H54 (cell line): ENCODE measurements around the gene SHTN1.

Experiments used
- DNase-seq: peaks from one replicate; pipeline ENCODE4 v3.0.0; 2011; ENCODE audit warnings: low spot score, mixed read lengths; ENCODE audit not compliant: insufficient read length
- FAIRE-seq: peaks from 3 replicates; lab custom pipeline; 2011; peaks lifted over from hg19 to GRCh38; lab: Jason Lieb, UNC
- POLR2A ChIP-seq: IDR thresholded peaks from 2 replicates; pipeline ENCODE4 v1.6.1; 2011; ENCODE audit warnings: low read depth, mild to moderate bottlenecking, low read length

SHTN1 gene

DNA sequence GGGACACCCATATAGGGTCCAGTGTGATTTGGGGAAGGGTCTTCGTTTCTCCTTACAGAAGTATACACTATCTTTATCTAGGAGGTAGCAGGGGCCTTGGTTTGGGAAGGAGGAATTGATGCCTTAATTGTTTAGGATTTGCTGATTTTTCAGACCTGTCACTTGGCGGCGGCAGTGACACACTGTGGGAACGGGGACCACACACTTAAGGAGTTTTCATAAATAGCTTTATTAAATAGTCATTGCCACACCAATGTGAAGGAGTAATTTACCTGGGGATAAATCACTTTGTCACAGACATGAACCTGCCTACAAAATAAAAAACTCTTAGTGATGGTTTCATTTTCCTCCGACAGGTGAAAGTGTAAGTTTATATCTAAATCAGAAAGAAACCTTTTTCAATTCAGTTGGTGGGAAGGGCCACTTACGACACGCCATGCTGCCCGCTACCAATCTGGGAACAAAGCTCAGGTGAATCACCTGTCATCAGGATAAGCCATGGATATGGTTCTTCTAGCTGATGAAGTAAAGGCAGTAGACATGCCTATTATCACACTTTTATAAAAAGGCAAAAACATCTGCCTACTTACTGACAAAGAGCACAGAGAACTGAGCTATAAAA, 168.0 kb downstream of the SHTN1 start:
- FAIRE-seq (no peak), DNase-seq (no peak)
- TF ChIP-seq POLR2A, result no peak

GRCh38 chr10:116836083-116836482, 168.9 kb downstream of the SHTN1 start:
- no peak for TF ChIP-seq POLR2A
- DNase-seq (no peak), FAIRE-seq (no peak)

DNA sequence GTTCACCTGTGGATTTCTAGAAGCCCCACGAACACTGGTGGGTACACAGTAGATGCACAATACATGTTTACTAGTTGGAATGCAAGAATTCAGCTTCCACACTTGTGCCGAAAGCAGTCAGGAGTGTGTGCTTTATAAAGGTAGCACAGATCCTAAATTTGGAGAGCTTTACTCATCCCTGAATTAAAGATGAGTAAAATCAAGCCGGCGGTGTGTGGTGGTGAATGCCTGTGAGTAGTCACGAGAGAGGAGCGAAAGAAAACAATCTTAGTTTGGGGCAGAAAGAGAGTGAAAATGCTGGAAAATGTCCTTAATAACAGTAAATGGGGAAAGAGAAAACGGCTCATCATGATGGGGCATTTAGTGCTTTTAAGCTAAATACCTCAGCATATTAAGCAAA, 169.3 kb downstream of the SHTN1 start:
- FAIRE-seq, result no peak

GRCh38 chr10:116833986-116834985, 170.7 kb downstream of the SHTN1 start:
- DNase-seq, result no peak
- no peak for FAIRE-seq
- TF ChIP-seq POLR2A, result no peak

More for the DNA sequence above, 169.3 kb downstream of the SHTN1 start:
- TF ChIP-seq POLR2A, result no peak
- no peak for DNase-seq

- DNase-seq, result no peak
- no peak for TF ChIP-seq POLR2A
- FAIRE-seq, result no peak
These were observed 173.2 kb downstream of the SHTN1 start for GRCh38 chr10:116831790-116832189.
